Measurements from ENCODE around the gene IL1F10. TPM values are rescaled to one million over a fixed set of nuclear protein-coding genes. Genes with fewer than 3 reads are reported as not detected.

The IL1F10 gene
- total and polyA plus RNA-seq, 2 of the 8 experiments (the other 6 are each of a cell fraction or from before 2014, with no cell fraction given), result not detected

DNA sequence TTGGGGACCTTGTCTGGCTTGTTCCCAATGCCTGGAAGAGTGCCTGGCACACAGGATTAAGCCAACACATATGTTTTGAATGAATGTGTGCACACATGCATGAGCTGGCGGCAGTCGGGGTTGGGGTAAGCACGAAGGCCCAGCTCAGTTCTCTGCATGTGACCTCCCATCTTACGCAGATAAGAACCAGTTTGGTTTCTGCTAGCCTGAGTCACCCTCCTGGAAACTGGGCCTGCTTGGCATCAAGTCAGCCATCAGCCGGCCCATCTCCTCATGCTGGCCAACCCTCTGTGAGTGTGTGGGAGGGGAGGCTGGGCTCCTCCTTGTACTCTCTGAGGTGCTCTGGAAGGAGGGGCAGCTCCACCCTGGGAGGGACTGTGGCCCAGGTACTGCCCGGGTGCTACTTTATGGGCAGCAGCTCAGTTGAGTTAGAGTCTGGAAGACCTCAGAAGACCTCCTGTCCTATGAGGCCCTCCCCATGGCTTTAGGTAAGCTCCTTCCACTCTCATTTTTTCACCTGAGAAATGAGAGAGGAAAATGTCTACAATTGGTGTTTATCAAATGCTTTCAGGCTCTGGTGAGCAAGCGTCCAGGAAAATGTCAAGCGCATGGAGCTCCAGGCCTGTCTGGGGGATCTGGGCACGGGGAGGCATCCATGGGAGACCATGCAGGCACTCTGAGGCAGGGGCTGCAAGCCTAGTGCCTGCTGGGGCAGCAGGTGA, 49.9 kb downstream of the IL1F10 start (continued):
- TF ChIP-seq, protein P1, sequence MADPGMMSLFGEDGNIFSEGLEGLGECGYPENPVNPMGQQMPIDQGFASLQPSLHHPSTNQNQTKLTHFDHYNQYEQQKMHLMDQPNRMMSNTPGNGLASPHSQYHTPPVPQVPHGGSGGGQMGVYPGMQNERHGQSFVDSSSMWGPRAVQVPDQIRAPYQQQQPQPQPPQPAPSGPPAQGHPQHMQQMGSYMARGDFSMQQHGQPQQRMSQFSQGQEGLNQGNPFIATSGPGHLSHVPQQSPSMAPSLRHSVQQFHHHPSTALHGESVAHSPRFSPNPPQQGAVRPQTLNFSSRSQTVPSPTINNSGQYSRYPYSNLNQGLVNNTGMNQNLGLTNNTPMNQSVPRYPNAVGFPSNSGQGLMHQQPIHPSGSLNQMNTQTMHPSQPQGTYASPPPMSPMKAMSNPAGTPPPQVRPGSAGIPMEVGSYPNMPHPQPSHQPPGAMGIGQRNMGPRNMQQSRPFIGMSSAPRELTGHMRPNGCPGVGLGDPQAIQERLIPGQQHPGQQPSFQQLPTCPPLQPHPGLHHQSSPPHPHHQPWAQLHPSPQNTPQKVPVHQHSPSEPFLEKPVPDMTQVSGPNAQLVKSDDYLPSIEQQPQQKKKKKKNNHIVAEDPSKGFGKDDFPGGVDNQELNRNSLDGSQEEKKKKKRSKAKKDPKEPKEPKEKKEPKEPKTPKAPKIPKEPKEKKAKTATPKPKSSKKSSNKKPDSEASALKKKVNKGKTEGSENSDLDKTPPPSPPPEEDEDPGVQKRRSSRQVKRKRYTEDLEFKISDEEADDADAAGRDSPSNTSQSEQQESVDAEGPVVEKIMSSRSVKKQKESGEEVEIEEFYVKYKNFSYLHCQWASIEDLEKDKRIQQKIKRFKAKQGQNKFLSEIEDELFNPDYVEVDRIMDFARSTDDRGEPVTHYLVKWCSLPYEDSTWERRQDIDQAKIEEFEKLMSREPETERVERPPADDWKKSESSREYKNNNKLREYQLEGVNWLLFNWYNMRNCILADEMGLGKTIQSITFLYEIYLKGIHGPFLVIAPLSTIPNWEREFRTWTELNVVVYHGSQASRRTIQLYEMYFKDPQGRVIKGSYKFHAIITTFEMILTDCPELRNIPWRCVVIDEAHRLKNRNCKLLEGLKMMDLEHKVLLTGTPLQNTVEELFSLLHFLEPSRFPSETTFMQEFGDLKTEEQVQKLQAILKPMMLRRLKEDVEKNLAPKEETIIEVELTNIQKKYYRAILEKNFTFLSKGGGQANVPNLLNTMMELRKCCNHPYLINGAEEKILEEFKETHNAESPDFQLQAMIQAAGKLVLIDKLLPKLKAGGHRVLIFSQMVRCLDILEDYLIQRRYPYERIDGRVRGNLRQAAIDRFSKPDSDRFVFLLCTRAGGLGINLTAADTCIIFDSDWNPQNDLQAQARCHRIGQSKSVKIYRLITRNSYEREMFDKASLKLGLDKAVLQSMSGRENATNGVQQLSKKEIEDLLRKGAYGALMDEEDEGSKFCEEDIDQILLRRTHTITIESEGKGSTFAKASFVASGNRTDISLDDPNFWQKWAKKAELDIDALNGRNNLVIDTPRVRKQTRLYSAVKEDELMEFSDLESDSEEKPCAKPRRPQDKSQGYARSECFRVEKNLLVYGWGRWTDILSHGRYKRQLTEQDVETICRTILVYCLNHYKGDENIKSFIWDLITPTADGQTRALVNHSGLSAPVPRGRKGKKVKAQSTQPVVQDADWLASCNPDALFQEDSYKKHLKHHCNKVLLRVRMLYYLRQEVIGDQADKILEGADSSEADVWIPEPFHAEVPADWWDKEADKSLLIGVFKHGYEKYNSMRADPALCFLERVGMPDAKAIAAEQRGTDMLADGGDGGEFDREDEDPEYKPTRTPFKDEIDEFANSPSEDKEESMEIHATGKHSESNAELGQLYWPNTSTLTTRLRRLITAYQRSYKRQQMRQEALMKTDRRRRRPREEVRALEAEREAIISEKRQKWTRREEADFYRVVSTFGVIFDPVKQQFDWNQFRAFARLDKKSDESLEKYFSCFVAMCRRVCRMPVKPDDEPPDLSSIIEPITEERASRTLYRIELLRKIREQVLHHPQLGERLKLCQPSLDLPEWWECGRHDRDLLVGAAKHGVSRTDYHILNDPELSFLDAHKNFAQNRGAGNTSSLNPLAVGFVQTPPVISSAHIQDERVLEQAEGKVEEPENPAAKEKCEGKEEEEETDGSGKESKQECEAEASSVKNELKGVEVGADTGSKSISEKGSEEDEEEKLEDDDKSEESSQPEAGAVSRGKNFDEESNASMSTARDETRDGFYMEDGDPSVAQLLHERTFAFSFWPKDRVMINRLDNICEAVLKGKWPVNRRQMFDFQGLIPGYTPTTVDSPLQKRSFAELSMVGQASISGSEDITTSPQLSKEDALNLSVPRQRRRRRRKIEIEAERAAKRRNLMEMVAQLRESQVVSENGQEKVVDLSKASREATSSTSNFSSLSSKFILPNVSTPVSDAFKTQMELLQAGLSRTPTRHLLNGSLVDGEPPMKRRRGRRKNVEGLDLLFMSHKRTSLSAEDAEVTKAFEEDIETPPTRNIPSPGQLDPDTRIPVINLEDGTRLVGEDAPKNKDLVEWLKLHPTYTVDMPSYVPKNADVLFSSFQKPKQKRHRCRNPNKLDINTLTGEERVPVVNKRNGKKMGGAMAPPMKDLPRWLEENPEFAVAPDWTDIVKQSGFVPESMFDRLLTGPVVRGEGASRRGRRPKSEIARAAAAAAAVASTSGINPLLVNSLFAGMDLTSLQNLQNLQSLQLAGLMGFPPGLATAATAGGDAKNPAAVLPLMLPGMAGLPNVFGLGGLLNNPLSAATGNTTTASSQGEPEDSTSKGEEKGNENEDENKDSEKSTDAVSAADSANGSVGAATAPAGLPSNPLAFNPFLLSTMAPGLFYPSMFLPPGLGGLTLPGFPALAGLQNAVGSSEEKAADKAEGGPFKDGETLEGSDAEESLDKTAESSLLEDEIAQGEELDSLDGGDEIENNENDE (IDR thresholded peaks at IDR 0.05; ENCODE audit: insufficient replicate concordance, low read length), result no peak
- TF ChIP-seq, protein P2, sequence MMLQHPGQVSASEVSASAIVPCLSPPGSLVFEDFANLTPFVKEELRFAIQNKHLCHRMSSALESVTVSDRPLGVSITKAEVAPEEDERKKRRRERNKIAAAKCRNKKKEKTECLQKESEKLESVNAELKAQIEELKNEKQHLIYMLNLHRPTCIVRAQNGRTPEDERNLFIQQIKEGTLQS (IDR thresholded peaks at IDR 0.05; ENCODE audit: insufficient read depth, low read depth, low read length), result no peak
- no peak for TF ChIP-seq NRF1 (IDR thresholded peaks at IDR 0.05; ENCODE audit: low read depth, low read length)
- TF ChIP-seq NANOG (IDR thresholded peaks at IDR 0.05; ENCODE audit: insufficient read depth, low read depth, low read length, poor library complexity, severe bottlenecking), result no peak
- no peak for TF ChIP-seq KDM4A (IDR thresholded peaks at IDR 0.05; ENCODE audit: low read depth, low read length, severe bottlenecking)
- no peak for TF ChIP-seq HDAC6 (IDR thresholded peaks at IDR 0.05; ENCODE audit: low read depth, low read length)
- no peak for TF ChIP-seq CEBPB (IDR thresholded peaks at IDR 0.05; ENCODE audit: low read depth, low read length)
- no peak for TF ChIP-seq TAF7 (optimal IDR thresholded peaks at IDR 0.05; ENCODE audit: borderline replicate concordance, low read depth, low read length)
- no peak for TF ChIP-seq SP4 (IDR thresholded peaks at IDR 0.05; ENCODE audit: low read length)
- TF ChIP-seq YY1 (IDR thresholded peaks at IDR 0.05; ENCODE audit: low read depth, low read length), result no peak
